T-helper 1 cell (primary cell): Measurements from ENCODE around the gene SLC7A14.
"Not testable (repeated sequence)": the region's sequence is repeated elsewhere in the genome, so short reads cannot be mapped to it uniquely, and the experiment has no call there.

Experiments used
- DNase-seq, 5 donors: peaks; one replicate each; pipeline ENCODE4 v3.0.0-alpha.2; 2012 to 2020

SLC7A14 gene

GRCh38 chr3:170593634-170594033, 7.8 kb upstream of the SLC7A14 start:
- DNase-seq: no peak

GRCh38 chr3:170589113-170589512, 3.2 kb upstream of the SLC7A14 start:
- no peak for DNase-seq

GRCh38 chr3:170585008-170585936, 603 bp downstream of the SLC7A14 start:
- DNase-seq: no peak

- DNase-seq: peak; percentile 4 to 31 (median 14)
Measured at GRCh38 chr3:170584585-170585007, 1.3 kb downstream of the SLC7A14 start.

GRCh38 chr3:170579646-170580045, 6.2 kb downstream of the SLC7A14 start:
- no peak for DNase-seq

GRCh38 chr3:170572665-170573253, 13.1 kb downstream of the SLC7A14 start:
- peak in 1 of 5 donors; percentile 76 for DNase-seq

GRCh38 chr3:170567598-170567997, 18.3 kb downstream of the SLC7A14 start:
- not testable (repeated sequence) for DNase-seq

GRCh38 chr3:170566413-170566812, 19.5 kb downstream of the SLC7A14 start:
- DNase-seq: no peak

GRCh38 chr3:170565495-170565894, 20.4 kb downstream of the SLC7A14 start:
- no peak for DNase-seq

GRCh38 chr3:170564664-170565063, 21.2 kb downstream of the SLC7A14 start:
- DNase-seq: no peak

GRCh38 chr3:170563712-170564423, 22.0 kb downstream of the SLC7A14 start:
- DNase-seq: peak in 1 of 5 donors; percentile 62

GRCh38 chr3:170562080-170562479, 23.8 kb downstream of the SLC7A14 start:
- no peak for DNase-seq

GRCh38 chr3:170560717-170561382, 25.0 kb downstream of the SLC7A14 start:
- DNase-seq: peak in 1 of 5 donors; percentile 4

GRCh38 chr3:170560296-170560695, 25.6 kb downstream of the SLC7A14 start:
- DNase-seq: no peak

- no peak for DNase-seq
Measured at GRCh38 chr3:170558427-170558826, 27.4 kb downstream of the SLC7A14 start.

- DNase-seq: no peak
Measured at GRCh38 chr3:170555329-170555728, 30.5 kb downstream of the SLC7A14 start.

GRCh38 chr3:170553788-170554757, 31.8 kb downstream of the SLC7A14 start:
- DNase-seq: no peak

- DNase-seq: no peak
Measured at GRCh38 chr3:170551252-170551651, 34.6 kb downstream of the SLC7A14 start.

GRCh38 chr3:170542704-170543103, 43.2 kb downstream of the SLC7A14 start:
- no peak for DNase-seq

- no peak for DNase-seq
Measured at GRCh38 chr3:170539897-170540296, 46.0 kb downstream of the SLC7A14 start.

GRCh38 chr3:170536712-170537111, 49.2 kb downstream of the SLC7A14 start:
- DNase-seq: no peak

GRCh38 chr3:170534227-170534626, 51.6 kb downstream of the SLC7A14 start:
- DNase-seq: no peak
